Activated CD4-positive, alpha-beta T cell treated with anti-CD3 and anti-CD28 coated beads, Interleukin-10, Interleukin-2, amounts not matched to agents 100 ng/mL and 50 ng/mL, durations not matched to agents 16 hours and 8 hours (primary cell): ENCODE data around the gene SOHLH1.

Source experiments
- DNase-seq: peaks from one replicate; pipeline ENCODE4 v3.0.0-alpha.2; 2020

SOHLH1 gene

DNA sequence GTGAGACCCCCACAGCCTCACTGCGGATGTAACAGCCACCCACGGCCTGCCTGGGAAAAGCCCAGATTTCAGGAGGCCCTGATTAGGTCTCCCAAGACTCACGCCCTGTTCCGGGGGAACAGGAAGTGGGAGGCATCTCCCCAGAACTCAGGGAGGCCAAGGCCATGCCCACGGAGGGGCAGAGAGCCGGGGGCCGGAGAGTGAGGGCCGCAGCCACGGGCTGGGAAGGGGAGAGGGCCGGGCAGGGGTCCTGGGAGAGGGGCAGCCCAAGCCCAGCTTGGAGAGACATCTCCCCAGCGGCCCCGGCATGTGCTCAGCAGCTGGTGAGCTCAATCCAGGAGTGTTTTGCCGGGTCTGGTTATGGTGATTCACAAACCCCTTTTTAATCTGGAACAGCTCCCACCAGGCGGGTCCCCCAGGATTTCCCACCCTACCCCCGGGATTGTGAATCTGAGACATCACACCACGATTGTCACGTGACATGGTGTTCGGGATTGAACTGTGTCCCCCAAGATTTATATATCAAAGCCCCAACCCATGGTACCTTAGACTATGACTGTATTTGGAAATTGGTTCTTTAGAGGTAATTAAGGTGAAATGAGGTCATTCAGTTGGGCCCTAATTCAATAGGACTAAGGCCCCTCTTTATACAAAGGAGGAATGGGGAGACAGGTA is 29.3 kb upstream of the SOHLH1 start:
- DNase-seq = no peak

- DNase-seq = no peak
Measured at GRCh38 chr9:135727257-135727875, 28.1 kb upstream of the SOHLH1 start.

DNA sequence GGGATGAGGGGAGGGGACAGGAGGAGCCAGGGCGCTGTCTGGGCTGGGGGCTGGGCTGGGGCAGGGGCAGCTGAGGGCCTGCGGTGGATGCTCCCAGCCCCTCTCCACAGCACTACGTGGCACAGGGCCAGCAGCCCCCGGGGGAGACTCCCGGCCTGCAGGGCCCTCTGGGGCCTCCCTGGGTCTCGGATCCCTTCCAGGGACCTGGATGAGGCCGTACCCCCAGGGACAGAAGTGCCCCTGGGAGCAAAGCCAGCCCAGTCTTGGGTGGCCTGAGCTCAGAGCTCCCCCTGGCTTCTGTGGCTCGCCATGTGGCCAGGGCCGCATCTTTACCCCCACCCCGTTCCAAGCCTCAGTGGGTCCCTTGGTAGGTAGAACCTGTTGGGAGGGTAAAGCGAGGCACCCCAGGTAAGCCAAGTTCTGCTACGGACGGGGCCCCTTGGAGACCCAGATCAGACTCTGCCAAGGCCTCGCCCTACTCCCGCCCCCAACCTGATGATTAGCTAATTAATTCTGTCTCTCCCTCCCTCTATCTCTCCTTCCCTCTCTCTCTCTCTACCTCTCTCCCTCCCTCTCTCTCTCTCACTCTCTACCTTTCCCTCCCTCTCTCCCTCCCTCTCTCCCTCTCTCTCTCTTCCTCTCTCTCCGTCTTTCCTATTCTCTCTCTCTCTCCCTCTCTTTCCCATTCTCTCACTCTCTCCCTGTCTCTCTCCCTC is 27.0 kb upstream of the SOHLH1 start:
- no peak for DNase-seq

DNA sequence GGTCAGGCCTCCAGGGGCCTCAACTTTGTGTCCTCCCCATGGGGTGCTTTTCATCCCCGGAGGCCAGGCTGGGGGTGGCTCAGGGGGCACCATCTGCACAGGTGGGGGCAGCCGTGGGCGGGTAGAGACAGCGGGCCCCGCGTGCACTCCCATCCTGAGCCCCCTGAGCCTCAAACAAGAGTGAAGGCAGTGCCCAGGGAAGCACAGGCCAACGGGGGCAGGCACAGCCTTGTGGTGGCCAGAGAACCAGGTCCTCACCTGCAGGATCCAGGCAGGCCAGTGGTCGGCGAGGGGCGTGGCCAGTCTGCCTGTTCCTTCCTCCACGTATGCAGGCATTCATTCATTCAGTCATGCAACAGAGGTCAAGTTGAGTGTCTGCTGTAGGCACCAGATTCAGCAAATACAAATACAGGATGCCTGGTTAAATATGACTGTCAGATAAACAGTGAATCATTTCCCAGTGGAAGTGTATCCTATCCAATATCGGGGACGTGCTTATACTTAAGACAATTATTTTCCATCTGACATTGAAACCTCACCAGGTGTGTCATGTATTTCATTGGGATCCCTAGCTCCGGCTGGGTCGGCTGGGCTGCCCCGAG is 25.0 kb upstream of the SOHLH1 start:
- no peak for DNase-seq

DNA sequence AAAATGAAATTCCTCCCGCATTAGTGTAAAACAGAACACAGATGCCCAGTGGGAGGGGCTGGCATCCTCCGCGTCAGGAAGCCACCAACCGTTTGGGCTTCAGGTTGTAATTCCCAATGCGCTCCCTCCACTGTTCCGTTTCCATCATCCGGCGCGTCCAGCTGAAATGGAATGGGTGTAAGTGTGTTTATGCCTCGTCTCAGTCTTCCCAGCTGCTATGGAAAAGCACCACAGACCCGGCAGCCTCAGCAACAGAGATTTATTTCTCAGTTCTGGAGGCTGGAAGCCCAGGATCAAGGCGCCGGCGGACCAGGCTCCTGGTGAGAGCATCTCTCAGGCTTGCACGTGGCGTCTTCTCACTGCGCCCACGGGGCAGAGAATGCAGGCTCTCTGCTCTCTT is 23.1 kb upstream of the SOHLH1 start:
- DNase-seq = no peak

GRCh38 chr9:135719472-135719871 is 20.2 kb upstream of the SOHLH1 start:
- no peak for DNase-seq

DNA sequence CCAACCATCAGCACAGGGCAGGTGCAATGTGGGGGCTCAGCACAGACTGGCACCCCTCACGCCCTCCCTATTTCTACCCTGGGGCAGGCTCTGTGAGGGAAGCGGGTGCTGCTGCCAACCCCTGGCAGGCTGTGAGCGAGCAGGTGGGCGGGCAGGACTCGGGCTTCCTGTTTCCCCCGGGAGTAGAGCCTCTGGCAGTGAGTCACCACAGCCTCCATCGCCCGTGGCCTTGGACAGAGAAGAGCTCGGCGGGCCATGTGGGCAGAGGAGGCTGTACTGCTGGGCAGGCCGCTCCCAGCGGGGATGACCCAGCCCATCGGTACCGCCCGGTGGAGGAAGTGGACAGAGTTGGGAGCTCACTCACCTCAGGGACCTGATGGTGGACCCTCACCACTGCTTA is 19.3 kb upstream of the SOHLH1 start:
- no peak for DNase-seq

DNA sequence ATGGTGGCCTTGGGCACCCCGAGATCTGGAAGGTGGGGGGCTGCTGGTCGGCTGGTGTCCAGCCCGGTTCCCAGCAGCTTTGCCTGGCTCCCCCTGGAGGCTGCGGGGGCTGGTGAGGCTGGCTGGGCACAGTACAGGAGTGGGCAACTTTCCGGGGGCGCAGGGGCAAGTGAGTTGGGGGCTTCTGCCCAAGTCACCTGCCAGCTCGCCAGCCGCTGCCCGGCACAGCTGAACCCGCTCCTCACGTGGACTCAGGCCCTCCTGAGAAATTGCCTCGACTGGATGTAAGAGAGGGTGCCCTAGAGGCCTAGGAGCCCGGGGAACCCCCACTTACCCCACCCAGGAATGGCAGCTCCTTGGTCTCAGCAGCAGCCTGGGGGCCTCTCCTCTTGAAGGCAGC is 18.1 kb upstream of the SOHLH1 start:
- DNase-seq = no peak

DNA sequence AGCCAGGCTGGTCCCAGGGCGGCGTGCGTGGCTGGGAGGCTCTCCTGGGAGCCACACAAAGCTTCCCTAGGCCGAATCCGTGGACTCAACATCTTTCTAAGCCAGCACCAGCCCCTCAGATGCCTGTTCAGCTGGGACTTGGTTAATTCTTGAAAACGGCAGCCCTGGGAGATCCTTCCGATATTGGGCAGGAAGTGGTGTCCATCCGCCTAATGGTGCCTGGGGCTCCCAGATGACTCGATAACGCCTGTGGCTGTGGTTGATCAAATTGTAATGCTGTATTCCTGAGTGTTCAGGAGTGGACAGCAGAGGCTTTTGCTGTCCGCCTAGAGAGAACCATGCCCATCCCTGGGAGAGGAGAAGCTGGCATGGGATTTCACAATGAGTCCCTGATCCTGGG is 16.8 kb upstream of the SOHLH1 start:
- DNase-seq = no peak

DNA sequence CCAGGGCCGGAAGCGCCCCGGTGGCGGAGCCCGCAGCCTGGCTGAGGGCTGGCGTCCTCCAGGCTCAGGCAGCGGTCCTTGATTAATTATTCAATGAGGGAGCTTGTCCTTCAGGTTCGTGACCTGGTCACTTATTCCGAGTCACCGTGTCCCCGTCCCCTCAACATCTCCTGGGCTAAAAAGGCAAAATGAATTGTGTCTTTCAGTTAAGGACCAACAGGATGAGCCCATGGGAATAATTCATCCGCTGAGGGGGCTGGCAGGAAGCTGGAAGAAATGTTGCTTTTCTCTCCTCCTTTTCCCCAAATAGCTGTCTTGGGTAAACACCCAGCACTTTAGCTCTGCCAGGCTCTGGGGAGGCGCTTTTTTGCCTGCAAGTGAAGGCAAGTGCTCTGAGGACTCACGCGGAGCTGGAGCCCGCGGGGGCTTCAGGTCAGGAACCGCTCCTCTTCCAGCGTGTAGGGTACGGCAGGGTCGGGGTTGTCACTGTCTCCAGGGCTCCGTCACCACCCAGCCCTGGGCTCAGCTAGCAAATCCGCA is 15.8 kb upstream of the SOHLH1 start:
- no peak for DNase-seq

DNA sequence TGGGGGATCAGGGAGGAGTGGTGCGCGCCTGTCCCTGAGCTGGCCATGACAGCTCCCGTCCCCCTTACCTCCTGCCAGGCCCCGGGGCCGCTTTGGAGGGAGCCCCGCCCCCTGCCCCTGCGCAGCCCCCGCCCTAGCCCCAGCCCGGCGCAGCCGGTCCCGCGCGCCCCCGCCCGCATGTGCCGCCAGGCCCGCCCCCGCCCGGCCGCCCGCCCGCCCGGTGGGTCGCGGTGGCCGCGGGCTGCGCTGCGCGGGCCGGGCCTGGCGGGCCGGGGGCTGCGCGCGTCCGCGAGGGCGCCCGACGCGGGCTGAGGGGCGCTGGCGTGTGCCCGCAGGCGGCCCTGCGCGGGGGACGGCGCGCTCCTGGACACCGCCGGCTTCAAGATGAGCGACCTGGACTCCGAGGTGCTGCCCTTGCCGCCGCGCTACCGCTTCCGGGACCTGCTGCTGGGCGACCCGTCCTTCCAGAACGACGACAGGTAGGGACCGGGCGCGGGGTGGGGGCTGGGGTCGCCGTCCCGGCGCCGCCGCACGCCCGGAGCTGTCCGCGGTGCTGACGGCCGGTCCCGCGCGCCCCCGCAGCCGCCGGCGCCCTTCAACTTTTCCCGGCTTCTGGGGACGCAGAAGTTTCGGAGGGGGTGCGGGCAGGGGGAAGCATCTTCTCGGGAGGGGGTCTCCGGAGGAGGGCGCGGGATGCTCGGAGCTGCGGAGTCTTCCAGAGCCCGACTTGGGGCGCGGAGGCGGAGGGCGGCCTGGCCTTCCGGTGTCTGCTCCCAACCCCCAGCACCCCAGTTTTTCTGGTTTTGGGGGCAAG is 15.2 kb upstream of the SOHLH1 start:
- no peak for DNase-seq

GRCh38 chr9:135712613-135713295 is 13.5 kb upstream of the SOHLH1 start:
- DNase-seq = no peak

- no peak for DNase-seq
Measured at GRCh38 chr9:135711881-135712280, 12.6 kb upstream of the SOHLH1 start.

DNA sequence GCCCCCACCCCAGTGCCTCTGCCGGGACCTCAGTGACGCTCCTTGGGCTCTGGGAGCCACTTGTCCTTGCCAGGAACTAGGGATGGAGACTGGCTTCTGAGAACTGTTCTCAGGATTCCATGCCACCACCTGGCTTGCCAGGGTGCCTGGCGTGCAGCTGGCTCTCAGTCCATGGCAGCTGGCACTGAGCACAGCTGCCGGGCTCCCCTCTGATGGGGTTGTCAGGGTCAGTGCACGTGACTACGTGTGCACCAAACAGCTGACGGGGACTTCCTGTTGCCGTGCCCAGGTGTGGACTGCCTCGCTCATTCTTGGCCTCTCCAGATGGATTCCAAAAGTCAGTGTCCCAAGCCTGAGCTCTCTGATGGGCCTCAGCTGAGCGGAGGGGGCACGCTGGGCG is 12.1 kb upstream of the SOHLH1 start:
- no peak for DNase-seq

DNA sequence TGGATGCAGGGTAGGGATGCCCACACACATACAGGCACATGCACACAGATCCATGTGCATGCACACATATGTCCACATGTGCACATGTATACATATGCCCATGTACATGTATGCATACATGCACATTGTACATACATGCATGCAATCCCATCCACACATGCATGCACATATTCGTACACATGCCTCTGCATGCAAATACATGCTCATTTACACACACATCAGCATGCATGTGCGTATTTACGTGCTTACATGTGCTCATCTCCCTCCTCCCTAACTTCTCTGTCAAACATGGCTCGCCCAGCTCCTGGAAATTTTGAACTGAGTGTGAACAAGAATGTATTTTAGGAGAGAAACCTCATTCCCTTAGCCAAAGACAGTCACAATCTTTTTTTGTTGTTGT is 8.9 kb upstream of the SOHLH1 start:
- DNase-seq = no peak

GRCh38 chr9:135707252-135708138 is 8.2 kb upstream of the SOHLH1 start:
- no peak for DNase-seq

DNA sequence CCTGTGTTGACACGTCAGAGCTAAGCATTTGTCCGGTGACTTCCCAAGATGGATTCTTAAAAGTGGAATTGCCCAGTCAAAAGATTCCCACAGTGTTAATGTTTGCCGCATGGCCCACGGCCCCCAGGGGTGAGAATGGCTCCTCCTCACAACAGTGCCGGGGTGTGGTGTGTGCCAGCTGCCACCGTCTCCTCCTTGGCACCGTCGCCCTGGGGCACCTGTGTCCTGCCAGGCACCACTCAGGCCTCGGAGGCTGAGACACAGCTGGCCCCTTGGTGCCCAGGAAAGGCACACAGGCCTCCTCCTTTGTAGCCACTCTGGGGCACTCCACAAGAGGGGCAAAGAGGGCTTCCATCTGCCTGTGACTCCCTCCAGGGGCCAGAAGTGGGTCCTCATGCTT is 7.0 kb upstream of the SOHLH1 start:
- DNase-seq = no peak

DNA sequence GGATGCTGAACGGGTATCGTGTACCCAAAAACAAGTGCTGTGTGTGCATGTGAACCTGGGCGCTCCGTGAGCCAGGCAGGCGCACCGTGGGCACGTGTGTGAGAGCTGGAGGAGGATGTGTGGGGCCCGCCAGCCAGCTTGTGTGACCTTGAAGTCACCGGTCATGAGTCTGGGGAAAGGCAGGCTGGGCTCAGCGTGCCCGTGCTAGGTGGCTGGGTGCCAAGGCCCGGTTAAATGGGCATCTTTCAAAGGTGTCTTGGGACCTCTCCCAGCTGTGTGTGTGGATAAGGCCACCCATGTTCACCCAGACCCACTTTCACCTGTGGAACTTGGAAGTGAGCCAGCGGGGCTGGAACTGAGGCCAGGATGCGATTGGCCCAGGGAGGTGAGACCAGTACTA is 6.1 kb upstream of the SOHLH1 start:
- no peak for DNase-seq

- no peak for DNase-seq
Measured at GRCh38 chr9:135704483-135704882, 5.2 kb upstream of the SOHLH1 start.

- no peak for DNase-seq
Measured at GRCh38 chr9:135703726-135704125, 4.4 kb upstream of the SOHLH1 start.
